GM19043 (cell line): ENCODE measurements around the gene VTI1A.
A peak's percentile ranks its signal among the peaks of the same experiment; 100 is the strongest.
"Not testable (repeated sequence)": the region's sequence is repeated elsewhere in the genome, so short reads cannot be mapped to it uniquely, and the experiment has no call there.

ENCODE experiments used
- ATAC-seq: cut with Tn5 transposase; IDR thresholded peaks from one replicate; pipeline ENCODE4 v1.9.1; 2021; ENCODE audit warnings: low read depth; ENCODE audit not compliant: unreplicated experiment

VTI1A gene

DNA sequence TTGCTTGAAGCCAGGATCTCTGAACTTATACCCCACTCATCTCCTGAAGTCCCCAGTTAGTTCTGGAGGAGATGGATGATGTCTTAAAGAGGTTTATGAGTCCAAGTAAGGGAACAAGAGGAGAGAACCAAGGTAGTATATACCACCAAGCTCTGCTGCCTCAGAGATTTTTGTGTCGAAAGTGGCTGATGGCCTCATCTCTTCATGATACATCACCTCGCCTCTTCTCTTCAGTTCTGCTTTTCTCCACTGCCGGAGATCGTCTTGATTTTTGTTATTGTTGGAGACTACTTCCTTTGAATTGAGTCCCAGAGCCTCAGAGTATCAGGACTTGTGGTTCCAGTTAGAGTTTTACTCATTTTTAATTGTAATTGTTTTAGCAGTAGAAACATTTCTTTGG, 1.9 kb downstream of the VTI1A start:
- ATAC-seq = no peak

GRCh38 chr10:112454910-112455779, 8.1 kb downstream of the VTI1A start:
- ATAC-seq = no peak

DNA sequence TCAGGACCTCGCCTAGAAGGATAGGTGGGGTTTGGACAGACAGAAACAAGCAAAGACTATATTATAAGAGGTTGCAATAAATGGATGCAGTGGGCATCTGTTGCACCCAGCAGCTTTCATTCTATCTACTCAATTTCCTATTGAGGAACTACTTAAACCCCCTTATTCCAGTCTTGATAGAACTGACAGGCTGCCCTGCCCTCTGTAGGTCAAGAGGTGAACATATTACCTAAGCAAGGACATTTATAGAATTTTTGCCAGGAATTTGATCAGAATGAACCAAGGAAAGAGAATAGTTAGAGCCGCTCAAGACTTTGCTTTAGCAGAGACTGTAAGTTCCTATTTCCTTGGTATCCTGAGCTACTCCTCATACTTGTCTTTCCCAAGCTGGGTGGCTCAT, 9.5 kb downstream of the VTI1A start:
- no peak for ATAC-seq

DNA sequence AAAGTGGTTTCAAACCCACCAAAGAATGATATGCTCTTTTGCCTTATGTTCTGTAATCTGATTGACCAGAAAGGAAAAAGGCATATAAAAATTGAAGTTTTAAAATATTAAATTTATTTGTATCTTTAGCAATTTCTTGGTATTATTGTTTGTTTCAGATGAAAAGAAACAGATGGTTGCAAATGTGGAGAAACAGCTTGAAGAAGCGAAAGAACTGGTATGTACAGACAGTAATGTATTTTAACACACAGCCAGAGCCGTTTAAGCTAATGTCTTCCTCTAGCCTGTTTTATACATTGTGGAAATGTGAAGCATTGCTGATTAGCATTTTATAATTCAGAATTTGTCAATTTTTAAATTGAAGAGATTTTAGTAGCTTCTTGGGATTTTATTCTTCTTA, 13.4 kb downstream of the VTI1A start:
- no peak for ATAC-seq

- no peak for ATAC-seq
Measured at GRCh38 chr10:112461029-112461887, 14.2 kb downstream of the VTI1A start.

DNA sequence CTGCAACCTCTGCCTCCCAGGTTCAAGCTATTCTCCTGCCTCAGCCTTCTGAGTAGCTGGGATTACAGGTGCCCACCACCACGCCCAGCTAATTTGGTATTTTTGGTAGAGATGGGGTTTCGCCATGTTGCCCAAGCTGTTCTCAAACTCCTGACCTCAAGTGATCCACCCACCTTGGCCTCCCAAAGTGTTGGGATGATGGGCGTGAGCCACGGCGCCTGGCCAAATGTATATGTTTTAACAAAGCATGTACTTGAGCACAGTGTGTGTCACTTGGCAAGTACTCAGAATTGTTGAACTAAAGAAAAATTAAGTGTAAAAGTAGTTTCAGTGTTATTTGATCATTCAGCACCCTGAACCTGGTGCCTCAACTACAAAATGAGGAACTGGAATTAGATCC, 17.1 kb downstream of the VTI1A start:
- not testable (repeated sequence) for ATAC-seq

GRCh38 chr10:112465299-112465883, 18.4 kb downstream of the VTI1A start:
- no peak for ATAC-seq

DNA sequence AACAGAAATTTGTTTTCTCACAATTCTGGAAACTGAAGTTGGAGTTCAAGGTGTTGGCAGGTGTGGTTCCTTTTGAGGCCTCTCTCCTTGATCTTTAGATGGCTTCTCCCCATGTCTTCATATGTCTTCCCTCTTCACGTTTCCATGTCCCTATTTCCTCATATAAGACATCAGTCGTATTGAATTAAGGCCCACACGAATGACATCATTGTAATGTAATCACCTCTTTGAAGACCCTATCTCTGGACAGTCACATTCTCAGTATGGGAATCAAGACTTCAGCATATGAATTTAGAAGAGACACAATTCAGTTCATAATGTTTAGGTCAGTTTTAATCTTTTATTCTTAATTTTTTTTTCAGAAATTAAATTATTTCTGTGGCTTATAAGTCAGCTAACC, 19.8 kb downstream of the VTI1A start:
- ATAC-seq = no peak

- no peak for ATAC-seq
Measured at GRCh38 chr10:112467541-112468075, 20.6 kb downstream of the VTI1A start.

DNA sequence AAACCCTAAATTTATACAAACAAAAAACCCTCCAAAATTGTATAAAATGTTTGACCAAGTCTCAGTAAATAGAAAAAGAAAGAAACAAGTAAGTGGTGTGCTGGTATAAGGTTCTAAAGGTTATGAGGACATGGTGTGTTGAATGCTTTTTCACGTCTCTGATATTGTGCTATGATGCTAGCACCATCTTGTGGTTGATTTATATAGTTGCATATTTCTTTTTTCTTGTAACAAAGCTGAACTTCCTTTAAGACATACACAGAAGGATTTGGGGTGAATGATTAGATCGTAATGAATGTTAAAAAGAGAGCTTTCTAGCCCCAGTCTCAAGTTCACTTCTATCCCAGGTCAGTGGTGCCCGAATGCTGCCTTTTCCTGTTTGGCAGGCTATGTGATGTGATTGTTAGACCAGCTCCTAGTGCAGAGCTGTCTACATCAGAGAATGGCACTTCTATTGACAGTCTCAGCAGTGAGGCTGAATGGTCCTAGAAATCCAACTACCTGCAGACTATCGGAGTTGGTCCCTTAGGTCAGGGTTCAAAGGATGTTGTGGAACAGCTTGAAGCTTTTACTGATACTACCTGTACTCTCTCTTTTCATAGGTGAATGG, 25.0 kb downstream of the VTI1A start:
- peak; percentile 76 for ATAC-seq

- no peak for ATAC-seq
Measured at GRCh38 chr10:112475575-112476218, 28.7 kb downstream of the VTI1A start.

DNA sequence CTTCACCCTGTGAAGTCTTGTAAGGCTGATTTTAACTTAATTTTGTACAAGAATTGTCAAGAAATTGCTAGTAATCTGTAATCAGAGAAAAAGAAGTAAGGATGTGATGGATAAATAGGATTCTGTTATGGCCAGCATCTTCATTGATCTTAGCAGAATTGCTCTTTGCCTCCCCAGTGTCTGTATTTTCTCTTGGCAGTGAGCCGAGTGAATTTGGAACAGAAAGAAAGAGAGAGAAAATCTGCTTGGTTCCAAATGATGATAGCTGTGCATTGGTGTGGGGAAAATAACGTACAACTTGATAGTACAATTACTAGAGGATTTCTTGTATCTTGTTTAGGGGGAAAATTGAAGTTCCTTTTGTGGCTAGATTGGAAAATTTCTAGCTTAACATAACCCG, 34.6 kb downstream of the VTI1A start:
- ATAC-seq = no peak

- ATAC-seq = no peak
Measured at GRCh38 chr10:112484399-112484798, 37.4 kb downstream of the VTI1A start.

DNA sequence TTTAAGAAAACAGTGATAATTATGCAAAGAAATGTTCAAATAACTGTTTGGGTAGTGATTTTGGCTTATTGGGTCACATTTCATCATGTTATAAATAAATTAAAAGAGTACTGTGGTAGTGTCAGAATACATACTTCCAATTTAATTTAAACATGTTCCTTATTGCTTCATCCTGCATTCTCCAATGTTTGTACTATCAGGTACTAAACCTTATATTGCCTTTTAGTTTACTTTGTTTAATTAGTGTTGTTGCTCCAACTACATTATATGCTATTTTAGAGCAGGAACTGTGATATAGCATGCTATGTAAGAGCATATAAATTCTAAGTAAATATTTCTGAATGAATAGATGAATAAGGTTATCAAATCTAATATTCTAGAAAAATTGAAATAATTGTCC, 40.9 kb downstream of the VTI1A start:
- no peak for ATAC-seq

GRCh38 chr10:112490545-112490944, 43.5 kb downstream of the VTI1A start:
- ATAC-seq = no peak

GRCh38 chr10:112491144-112491543, 44.1 kb downstream of the VTI1A start:
- ATAC-seq = no peak

GRCh38 chr10:112492736-112493135, 45.7 kb downstream of the VTI1A start:
- no peak for ATAC-seq

DNA sequence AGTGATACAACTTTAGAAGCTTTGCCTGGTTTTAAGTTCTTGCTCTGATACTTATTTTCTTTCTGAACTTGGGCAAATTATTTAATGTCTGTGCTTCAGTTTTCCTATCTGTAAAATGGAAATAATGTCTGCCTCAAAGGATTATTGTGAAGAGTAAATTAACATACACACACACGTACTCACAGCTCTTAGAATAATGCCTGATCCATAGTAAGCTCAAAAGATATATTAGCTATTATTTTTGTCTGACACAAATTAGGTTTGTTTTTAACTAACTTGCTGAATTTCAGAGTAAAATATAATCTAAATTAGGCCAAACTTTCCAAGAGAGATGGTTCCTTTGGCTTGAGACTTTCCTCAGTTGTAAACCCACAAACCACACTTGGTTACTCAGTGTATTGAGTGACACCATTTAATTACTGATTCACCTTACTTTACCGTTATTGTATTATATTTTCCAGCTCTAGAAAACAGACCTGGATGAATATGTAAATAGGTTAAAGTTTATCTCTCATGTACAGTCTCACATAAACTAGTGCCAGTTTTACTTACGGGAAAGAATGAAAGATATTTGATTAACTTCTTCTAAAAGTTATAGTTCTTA, 50.4 kb downstream of the VTI1A start:
- peak; percentile 82 for ATAC-seq

GRCh38 chr10:112498806-112499205, 51.8 kb downstream of the VTI1A start:
- no peak for ATAC-seq

DNA sequence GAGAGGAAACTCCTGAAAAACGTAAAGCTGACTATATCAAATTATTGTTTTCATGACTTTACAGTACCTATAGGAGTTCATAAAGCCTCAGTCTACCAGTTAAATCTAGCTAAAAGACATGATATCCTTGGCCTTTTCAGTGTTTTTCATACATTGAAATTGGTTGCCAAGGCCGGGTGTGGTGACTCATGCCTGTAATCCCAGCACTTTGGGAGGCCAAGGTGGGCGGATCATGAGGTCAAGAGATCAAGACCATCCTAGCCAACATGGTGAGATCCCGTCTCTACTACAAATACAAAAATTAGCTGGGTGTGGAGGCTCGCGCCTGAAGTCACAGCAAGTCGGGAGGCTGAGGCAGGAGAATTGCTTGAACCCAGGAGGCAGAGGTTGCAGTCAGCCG, 53.0 kb downstream of the VTI1A start:
- not testable (repeated sequence) for ATAC-seq
